ENCODE data around the gene RSU1.

DNA sequence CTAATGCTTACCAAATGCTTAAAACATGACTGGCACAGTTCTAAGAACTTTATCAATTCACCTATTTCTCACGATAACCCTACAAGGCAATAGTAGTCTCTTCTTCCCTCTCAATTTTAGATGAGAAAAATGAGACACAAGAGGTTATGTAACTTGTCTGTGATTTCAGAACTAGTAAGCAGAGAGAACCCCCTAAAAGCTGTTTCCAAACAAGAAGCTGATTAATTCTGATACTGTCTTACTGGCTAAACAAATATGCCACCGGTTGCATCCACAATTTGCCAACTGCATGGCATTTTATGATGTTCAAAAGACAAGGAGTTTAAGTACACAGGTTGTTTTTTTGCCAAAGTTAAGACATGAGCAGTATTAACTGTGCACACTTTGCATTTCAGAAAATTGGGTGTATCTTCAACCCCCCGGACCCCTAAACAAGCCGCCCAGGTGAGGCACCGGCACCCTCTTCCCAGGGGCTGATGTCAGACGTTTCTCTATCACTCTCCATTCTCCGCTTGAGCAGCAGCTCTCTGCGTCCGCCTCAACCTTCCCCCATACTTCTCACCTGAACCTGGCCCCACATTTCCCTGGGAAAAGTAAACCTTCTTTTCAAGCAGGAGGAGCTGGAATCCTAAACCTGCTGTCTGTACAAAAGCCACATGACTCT, 21.7 kb downstream of the RSU1 start:
- TF ChIP-seq, protein P1, sequence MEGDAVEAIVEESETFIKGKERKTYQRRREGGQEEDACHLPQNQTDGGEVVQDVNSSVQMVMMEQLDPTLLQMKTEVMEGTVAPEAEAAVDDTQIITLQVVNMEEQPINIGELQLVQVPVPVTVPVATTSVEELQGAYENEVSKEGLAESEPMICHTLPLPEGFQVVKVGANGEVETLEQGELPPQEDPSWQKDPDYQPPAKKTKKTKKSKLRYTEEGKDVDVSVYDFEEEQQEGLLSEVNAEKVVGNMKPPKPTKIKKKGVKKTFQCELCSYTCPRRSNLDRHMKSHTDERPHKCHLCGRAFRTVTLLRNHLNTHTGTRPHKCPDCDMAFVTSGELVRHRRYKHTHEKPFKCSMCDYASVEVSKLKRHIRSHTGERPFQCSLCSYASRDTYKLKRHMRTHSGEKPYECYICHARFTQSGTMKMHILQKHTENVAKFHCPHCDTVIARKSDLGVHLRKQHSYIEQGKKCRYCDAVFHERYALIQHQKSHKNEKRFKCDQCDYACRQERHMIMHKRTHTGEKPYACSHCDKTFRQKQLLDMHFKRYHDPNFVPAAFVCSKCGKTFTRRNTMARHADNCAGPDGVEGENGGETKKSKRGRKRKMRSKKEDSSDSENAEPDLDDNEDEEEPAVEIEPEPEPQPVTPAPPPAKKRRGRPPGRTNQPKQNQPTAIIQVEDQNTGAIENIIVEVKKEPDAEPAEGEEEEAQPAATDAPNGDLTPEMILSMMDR (IDR thresholded peaks at IDR 0.05; ENCODE audit: insufficient read depth, low read depth, low read length): no peak
- no peak for TF ChIP-seq EZH2 (IDR thresholded peaks at IDR 0.05; ENCODE audit: insufficient read depth, low read length)

Measured in astrocyte (in vitro differentiated cells and primary cell).